ENCODE data around the gene ARMC6.

Gene ARMC6

GRCh38 chr19:18991006-18991405 is 42.4 kb upstream of the ARMC6 start:
- H2AFZ ChIP-seq (ENCODE audit: low read depth, low read length), result no peak overlapping the region
- no peak overlapping the region for H3K9ac ChIP-seq (ENCODE audit: low read depth, low read length)
- H3K4me3 ChIP-seq (ENCODE audit: low read depth in 1 of 2, low read length in 2 of 2), result no peak overlapping the region
- no peak for DNase-seq
- H3K79me2 ChIP-seq (ENCODE audit: insufficient read depth, low read length), result no peaks in the 10 kb centered on the region
- no peaks in the 10 kb centered on the region for H3K9me3 ChIP-seq (ENCODE audit: insufficient read depth, low read length, severe bottlenecking)
- peaks cover 14% of the 10 kb centered on the region for H4K20me1 ChIP-seq (ENCODE audit: insufficient read depth, low read length)
- TF ChIP-seq CTCF (IDR thresholded peaks at IDR 0.05; ENCODE audit: borderline replicate concordance, extremely low read depth, low read length, poor library complexity, severe bottlenecking) (no peak), EZH2 (IDR thresholded peaks at IDR 0.05; ENCODE audit: borderline replicate concordance, low read depth, low read length, severe bottlenecking) (no peak)
- peaks cover 46% of the 10 kb centered on the region for H3K36me3 ChIP-seq (ENCODE audit: insufficient read depth, low read length)
- no peak overlapping the region for H3K27ac ChIP-seq (ENCODE audit: low read length)
- H3K4me1 ChIP-seq (ENCODE audit: insufficient read depth, low read length), result no peaks in the 10 kb centered on the region
- no peak overlapping the region for H3K4me2 ChIP-seq (ENCODE audit: insufficient read depth, low read length)
- no peaks in the 10 kb centered on the region for H3K27me3 ChIP-seq (ENCODE audit: insufficient read depth, low read length, poor library complexity)
- ATAC-seq (ENCODE audit: insufficient read depth, low read depth), result no peak

- H3K4me1 ChIP-seq (ENCODE audit: insufficient read depth, low read length), result no peaks in the 10 kb centered on the region
- no peak overlapping the region for H3K4me3 ChIP-seq (ENCODE audit: low read depth in 1 of 2, low read length in 2 of 2)
- H4K20me1 ChIP-seq (ENCODE audit: insufficient read depth, low read length), result peaks cover 14% of the 10 kb centered on the region
- no peaks in the 10 kb centered on the region for H3K9me3 ChIP-seq (ENCODE audit: insufficient read depth, low read length, severe bottlenecking)
- H3K79me2 ChIP-seq (ENCODE audit: insufficient read depth, low read length), result no peaks in the 10 kb centered on the region
- no peak overlapping the region for H3K9ac ChIP-seq (ENCODE audit: low read depth, low read length)
- no peak for TF ChIP-seq CTCF (IDR thresholded peaks at IDR 0.05; ENCODE audit: borderline replicate concordance, extremely low read depth, low read length, poor library complexity, severe bottlenecking)
- TF ChIP-seq EZH2 (IDR thresholded peaks at IDR 0.05; ENCODE audit: borderline replicate concordance, low read depth, low read length, severe bottlenecking), result no peak
- no peak for DNase-seq
- no peak overlapping the region for H3K4me2 ChIP-seq (ENCODE audit: insufficient read depth, low read length)
- no peak overlapping the region for H2AFZ ChIP-seq (ENCODE audit: low read depth, low read length)
- H3K27ac ChIP-seq (ENCODE audit: low read length), result no peak overlapping the region
- no peak for ATAC-seq (ENCODE audit: insufficient read depth, low read depth)
- peaks cover 51% of the 10 kb centered on the region for H3K36me3 ChIP-seq (ENCODE audit: insufficient read depth, low read length)
- no peaks in the 10 kb centered on the region for H3K27me3 ChIP-seq (ENCODE audit: insufficient read depth, low read length, poor library complexity)
Observed at GRCh38 chr19:18991468-18991867, 41.9 kb upstream of the ARMC6 start.

- Histone ChIP-seq H3K4me3 (ENCODE audit: low read depth in 1 of 2, low read length in 2 of 2) (no peak overlapping the region), H3K27me3 (ENCODE audit: insufficient read depth, low read length, poor library complexity) (no peaks in the 10 kb centered on the region), H3K36me3 (ENCODE audit: insufficient read depth, low read length) (peaks cover 61% of the 10 kb centered on the region), H3K4me1 (ENCODE audit: insufficient read depth, low read length) (no peaks in the 10 kb centered on the region), H3K9me3 (ENCODE audit: insufficient read depth, low read length, severe bottlenecking) (no peaks in the 10 kb centered on the region), H4K20me1 (ENCODE audit: insufficient read depth, low read length) (peaks cover 20% of the 10 kb centered on the region), H3K79me2 (ENCODE audit: insufficient read depth, low read length) (no peaks in the 10 kb centered on the region), H3K9ac (ENCODE audit: low read depth, low read length) (no peak overlapping the region), H3K4me2 (ENCODE audit: insufficient read depth, low read length) (no peak overlapping the region), H2AFZ (ENCODE audit: low read depth, low read length) (no peak overlapping the region), H3K27ac (ENCODE audit: low read length) (no peak overlapping the region)
- ATAC-seq (ENCODE audit: insufficient read depth, low read depth) (no peak), DNase-seq (no peak)
- TF ChIP-seq CTCF (IDR thresholded peaks at IDR 0.05; ENCODE audit: borderline replicate concordance, extremely low read depth, low read length, poor library complexity, severe bottlenecking), result no peak
- no peak for TF ChIP-seq EZH2 (IDR thresholded peaks at IDR 0.05; ENCODE audit: borderline replicate concordance, low read depth, low read length, severe bottlenecking)
Observed at GRCh38 chr19:18992696-18993095, 40.7 kb upstream of the ARMC6 start.

- Histone ChIP-seq H3K79me2 (ENCODE audit: insufficient read depth, low read length) (no peaks in the 10 kb centered on the region), H3K9ac (ENCODE audit: low read depth, low read length) (no peak overlapping the region), H3K4me2 (ENCODE audit: insufficient read depth, low read length) (no peak overlapping the region), H3K36me3 (ENCODE audit: insufficient read depth, low read length) (peaks cover 65% of the 10 kb centered on the region), H3K4me1 (ENCODE audit: insufficient read depth, low read length) (no peaks in the 10 kb centered on the region), H4K20me1 (ENCODE audit: insufficient read depth, low read length) (peaks cover 20% of the 10 kb centered on the region), H3K9me3 (ENCODE audit: insufficient read depth, low read length, severe bottlenecking) (no peaks in the 10 kb centered on the region), H3K27ac (ENCODE audit: low read length) (no peak overlapping the region), H2AFZ (ENCODE audit: low read depth, low read length) (no peak overlapping the region), H3K27me3 (ENCODE audit: insufficient read depth, low read length, poor library complexity) (no peaks in the 10 kb centered on the region), H3K4me3 (ENCODE audit: low read depth in 1 of 2, low read length in 2 of 2) (no peak overlapping the region)
- ATAC-seq (ENCODE audit: insufficient read depth, low read depth) (no peak), DNase-seq (no peak)
- no peak for TF ChIP-seq CTCF (IDR thresholded peaks at IDR 0.05; ENCODE audit: borderline replicate concordance, extremely low read depth, low read length, poor library complexity, severe bottlenecking)
- no peak for TF ChIP-seq EZH2 (IDR thresholded peaks at IDR 0.05; ENCODE audit: borderline replicate concordance, low read depth, low read length, severe bottlenecking)
Observed at GRCh38 chr19:18993115-18993514, 40.3 kb upstream of the ARMC6 start.

Data from DND-41 (cell line).